ENCODE measurements around the gene AMPD2. TPM values are rescaled to one million over a fixed set of nuclear protein-coding genes. Genes with fewer than 3 reads are reported as not detected.

AMPD2 gene
- total RNA-seq, 1 experiment from 2014 or later = 85.8 TPM

DNA sequence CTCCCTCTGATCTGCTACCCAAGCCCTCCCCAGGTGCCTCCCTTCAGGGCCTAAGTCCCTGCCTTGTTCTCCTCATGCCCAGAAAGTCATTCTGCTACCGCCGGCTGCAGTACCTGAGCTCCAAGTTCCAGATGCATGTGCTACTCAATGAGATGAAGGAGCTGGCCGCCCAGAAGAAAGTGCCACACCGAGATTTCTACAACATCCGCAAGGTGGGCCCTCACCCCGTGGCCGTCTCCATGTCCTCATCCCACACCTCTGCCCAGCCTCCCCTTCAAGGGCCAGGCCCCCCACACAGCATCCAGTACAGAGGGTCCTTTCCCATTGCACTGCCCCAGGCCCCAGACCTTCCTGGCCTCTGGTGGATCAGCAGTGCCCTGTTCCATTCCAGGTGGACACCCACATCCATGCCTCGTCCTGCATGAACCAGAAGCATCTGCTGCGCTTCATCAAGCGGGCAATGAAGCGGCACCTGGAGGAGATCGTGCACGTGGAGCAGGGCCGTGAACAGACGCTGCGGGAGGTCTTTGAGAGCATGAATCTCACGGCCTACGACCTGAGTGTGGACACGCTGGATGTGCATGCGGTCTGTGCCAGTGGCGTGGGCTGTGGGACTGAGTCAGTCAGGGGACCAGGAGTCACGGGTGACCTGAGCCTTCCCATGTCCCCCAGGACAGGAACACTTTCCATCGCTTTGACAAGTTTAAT, 8.2 kb downstream of the AMPD2 start:
- intact Hi-C loops (cut with micrococcal nuclease; ENCODE audit: unreplicated experiment) (no loop called here), in situ Hi-C loops (cut with HindIII; ENCODE audit: low pct_unique_long_range_greater_than_20kb, low sequenced_read_pairs) (no loop called here)
- no peaks in the 10 kb centered on the region for H3K9me3 ChIP-seq (ENCODE audit: control insufficient read depth, insufficient read depth, low read depth, low read length)
- H3K4me3 ChIP-seq (ENCODE audit: low read depth in 2 of 2, low read length in 2 of 2) = no peak overlapping the region
- DNase-seq (ENCODE audit: low read depth, low spot score) (no peak), ATAC-seq (no peak)
- ChIA-PET POLR2A (no interaction called here), CTCF (no interaction called here)
- H3K4me1 ChIP-seq (ENCODE audit: control insufficient read depth, insufficient read depth, low read length) = no peaks in the 10 kb centered on the region
- no peak overlapping the region for H3K27ac ChIP-seq (ENCODE audit: low read length)
- no peaks in the 10 kb centered on the region for H3K27me3 ChIP-seq (ENCODE audit: control insufficient read depth, insufficient read depth, low read length)
- no peaks in the 10 kb centered on the region for H3K36me3 ChIP-seq (ENCODE audit: control insufficient read depth, insufficient read depth, low read length)
- BruUV-seq (replicated peaks) = no TSS peak
- TF ChIP-seq POLR2AphosphoS5 (IDR thresholded peaks at IDR 0.05; ENCODE audit: low read depth, low read length) (no peak), TCF7L2 (IDR thresholded peaks at IDR 0.05; ENCODE audit: low read depth, low read length) (no peak), SIN3A (IDR thresholded peaks at IDR 0.05; ENCODE audit: borderline replicate concordance, insufficient read depth, low read depth, low read length) (no peak)
- TF ChIP-seq, protein P1, sequence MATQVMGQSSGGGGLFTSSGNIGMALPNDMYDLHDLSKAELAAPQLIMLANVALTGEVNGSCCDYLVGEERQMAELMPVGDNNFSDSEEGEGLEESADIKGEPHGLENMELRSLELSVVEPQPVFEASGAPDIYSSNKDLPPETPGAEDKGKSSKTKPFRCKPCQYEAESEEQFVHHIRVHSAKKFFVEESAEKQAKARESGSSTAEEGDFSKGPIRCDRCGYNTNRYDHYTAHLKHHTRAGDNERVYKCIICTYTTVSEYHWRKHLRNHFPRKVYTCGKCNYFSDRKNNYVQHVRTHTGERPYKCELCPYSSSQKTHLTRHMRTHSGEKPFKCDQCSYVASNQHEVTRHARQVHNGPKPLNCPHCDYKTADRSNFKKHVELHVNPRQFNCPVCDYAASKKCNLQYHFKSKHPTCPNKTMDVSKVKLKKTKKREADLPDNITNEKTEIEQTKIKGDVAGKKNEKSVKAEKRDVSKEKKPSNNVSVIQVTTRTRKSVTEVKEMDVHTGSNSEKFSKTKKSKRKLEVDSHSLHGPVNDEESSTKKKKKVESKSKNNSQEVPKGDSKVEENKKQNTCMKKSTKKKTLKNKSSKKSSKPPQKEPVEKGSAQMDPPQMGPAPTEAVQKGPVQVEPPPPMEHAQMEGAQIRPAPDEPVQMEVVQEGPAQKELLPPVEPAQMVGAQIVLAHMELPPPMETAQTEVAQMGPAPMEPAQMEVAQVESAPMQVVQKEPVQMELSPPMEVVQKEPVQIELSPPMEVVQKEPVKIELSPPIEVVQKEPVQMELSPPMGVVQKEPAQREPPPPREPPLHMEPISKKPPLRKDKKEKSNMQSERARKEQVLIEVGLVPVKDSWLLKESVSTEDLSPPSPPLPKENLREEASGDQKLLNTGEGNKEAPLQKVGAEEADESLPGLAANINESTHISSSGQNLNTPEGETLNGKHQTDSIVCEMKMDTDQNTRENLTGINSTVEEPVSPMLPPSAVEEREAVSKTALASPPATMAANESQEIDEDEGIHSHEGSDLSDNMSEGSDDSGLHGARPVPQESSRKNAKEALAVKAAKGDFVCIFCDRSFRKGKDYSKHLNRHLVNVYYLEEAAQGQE (IDR thresholded peaks at IDR 0.05; ENCODE audit: insufficient read depth in 1 of 2, low read depth in 2 of 2, low read length in 1 of 2) = no peak
- TF ChIP-seq, protein P2, sequence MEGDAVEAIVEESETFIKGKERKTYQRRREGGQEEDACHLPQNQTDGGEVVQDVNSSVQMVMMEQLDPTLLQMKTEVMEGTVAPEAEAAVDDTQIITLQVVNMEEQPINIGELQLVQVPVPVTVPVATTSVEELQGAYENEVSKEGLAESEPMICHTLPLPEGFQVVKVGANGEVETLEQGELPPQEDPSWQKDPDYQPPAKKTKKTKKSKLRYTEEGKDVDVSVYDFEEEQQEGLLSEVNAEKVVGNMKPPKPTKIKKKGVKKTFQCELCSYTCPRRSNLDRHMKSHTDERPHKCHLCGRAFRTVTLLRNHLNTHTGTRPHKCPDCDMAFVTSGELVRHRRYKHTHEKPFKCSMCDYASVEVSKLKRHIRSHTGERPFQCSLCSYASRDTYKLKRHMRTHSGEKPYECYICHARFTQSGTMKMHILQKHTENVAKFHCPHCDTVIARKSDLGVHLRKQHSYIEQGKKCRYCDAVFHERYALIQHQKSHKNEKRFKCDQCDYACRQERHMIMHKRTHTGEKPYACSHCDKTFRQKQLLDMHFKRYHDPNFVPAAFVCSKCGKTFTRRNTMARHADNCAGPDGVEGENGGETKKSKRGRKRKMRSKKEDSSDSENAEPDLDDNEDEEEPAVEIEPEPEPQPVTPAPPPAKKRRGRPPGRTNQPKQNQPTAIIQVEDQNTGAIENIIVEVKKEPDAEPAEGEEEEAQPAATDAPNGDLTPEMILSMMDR (IDR thresholded peaks at IDR 0.05) = no peak

DNA sequence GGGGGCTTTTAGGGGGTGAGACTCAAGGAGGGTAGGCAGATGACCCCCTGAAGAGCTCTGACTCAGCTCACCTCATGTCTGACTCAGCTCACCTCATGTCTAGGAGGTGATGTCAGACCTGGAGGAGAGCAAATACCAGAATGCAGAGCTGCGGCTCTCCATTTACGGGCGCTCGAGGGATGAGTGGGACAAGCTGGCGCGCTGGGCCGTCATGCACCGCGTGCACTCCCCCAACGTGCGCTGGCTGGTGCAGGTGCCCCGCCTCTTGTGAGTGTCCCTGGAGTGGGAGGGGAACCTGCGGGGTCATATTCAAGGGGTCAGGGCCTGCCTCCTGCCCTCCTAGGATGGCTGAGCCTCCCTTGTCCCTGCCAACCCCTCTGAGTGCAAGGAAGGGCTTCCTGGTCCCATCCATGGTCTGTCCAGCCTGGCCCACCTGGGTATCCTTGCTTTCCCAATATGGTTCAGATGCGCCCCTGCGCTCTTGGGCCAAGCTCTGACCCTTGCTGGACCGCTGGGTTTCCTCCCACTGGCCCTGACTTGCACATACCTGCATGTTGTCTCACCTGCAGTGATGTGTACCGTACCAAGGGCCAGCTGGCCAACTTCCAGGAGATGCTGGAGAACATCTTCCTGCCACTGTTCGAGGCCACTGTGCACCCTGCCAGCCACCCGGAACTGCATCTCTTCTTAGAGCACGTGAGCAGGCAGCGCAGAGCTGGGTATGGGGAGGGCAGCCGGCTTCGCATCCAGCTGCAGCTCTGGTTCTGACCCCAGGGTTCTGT, 9.1 kb downstream of the AMPD2 start:
- no peak for ATAC-seq
- intact Hi-C loops (cut with micrococcal nuclease; ENCODE audit: unreplicated experiment) (no loop called here), in situ Hi-C loops (cut with HindIII; ENCODE audit: low pct_unique_long_range_greater_than_20kb, low sequenced_read_pairs) (no loop called here)
- BruUV-seq (replicated peaks) = no TSS peak
- no peaks in the 10 kb centered on the region for H3K27me3 ChIP-seq (ENCODE audit: control insufficient read depth, insufficient read depth, low read length)
- no peaks in the 10 kb centered on the region for H3K4me1 ChIP-seq (ENCODE audit: control insufficient read depth, insufficient read depth, low read length)
- no peak for DNase-seq (ENCODE audit: low read depth, low spot score)
- H3K27ac ChIP-seq (ENCODE audit: low read length) = no peak overlapping the region
- no peaks in the 10 kb centered on the region for H3K9me3 ChIP-seq (ENCODE audit: control insufficient read depth, insufficient read depth, low read depth, low read length)
- no peak for TF ChIP-seq POLR2AphosphoS5 (IDR thresholded peaks at IDR 0.05; ENCODE audit: low read depth, low read length)
- no peak for TF ChIP-seq TCF7L2 (IDR thresholded peaks at IDR 0.05; ENCODE audit: low read depth, low read length)
- TF ChIP-seq, protein P2 (IDR thresholded peaks at IDR 0.05) = no peak
- TF ChIP-seq, protein P1 (IDR thresholded peaks at IDR 0.05; ENCODE audit: insufficient read depth in 1 of 2, low read depth in 2 of 2, low read length in 1 of 2) = no peak
- no peak for TF ChIP-seq SIN3A (IDR thresholded peaks at IDR 0.05; ENCODE audit: borderline replicate concordance, insufficient read depth, low read depth, low read length)
- ChIA-PET CTCF (no interaction called here), POLR2A (no interaction called here)
- no peak overlapping the region for H3K4me3 ChIP-seq (ENCODE audit: low read depth in 2 of 2, low read length in 2 of 2)
- H3K36me3 ChIP-seq (ENCODE audit: control insufficient read depth, insufficient read depth, low read length) = no peaks in the 10 kb centered on the region
